HG03469 (cell line): ENCODE results near the gene BNC1.
"Not testable (repeated sequence)": the region's sequence is repeated elsewhere in the genome, so short reads cannot be mapped to it uniquely, and the experiment has no call there.

ENCODE experiments used
- ATAC-seq: cut with Tn5 transposase; IDR thresholded peaks from one replicate; pipeline ENCODE4 v1.9.1; 2021; ENCODE audit warnings: mild to moderate bottlenecking, moderate library complexity, moderate number of reproducible peaks; ENCODE audit not compliant: unreplicated experiment

Gene BNC1

GRCh38 chr15:83262181-83262580 is 22.3 kb downstream of the BNC1 start:
- not testable (repeated sequence) for ATAC-seq

DNA sequence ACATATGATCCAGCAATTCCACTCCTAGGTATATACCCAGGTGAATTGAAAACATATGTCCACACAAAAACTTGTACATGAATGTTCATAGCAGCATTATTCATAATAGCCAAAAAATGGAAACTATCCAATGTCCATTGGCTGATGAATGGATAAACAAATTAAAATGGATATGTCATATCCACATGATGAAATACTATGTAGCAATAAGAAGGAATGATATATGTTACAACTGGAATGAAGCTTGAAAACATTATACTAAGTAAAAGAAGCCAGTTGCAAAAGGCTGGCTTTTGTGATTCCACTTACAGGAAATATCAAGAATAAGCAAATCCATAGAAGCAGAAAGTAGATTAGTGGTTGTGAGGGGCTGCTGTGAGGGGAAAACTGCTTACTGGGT is 33.7 kb downstream of the BNC1 start:
- ATAC-seq = no peak

DNA sequence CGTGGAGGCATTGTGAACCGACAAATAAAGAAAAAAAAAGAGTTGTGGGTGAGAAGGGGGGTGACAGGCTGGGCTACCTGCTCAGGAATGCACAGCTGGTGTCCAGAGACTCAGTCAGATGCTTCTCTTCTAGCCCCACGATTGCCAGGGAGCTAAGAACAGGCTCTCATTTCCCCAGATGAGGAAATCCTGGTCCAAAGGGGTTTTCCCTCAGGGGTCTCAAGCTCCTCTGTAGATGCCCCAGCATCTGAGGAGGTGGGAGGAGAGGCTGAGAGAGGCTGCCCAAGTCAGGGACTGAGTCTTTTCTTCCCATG is 35.5 kb downstream of the BNC1 start:
- no peak for ATAC-seq

DNA sequence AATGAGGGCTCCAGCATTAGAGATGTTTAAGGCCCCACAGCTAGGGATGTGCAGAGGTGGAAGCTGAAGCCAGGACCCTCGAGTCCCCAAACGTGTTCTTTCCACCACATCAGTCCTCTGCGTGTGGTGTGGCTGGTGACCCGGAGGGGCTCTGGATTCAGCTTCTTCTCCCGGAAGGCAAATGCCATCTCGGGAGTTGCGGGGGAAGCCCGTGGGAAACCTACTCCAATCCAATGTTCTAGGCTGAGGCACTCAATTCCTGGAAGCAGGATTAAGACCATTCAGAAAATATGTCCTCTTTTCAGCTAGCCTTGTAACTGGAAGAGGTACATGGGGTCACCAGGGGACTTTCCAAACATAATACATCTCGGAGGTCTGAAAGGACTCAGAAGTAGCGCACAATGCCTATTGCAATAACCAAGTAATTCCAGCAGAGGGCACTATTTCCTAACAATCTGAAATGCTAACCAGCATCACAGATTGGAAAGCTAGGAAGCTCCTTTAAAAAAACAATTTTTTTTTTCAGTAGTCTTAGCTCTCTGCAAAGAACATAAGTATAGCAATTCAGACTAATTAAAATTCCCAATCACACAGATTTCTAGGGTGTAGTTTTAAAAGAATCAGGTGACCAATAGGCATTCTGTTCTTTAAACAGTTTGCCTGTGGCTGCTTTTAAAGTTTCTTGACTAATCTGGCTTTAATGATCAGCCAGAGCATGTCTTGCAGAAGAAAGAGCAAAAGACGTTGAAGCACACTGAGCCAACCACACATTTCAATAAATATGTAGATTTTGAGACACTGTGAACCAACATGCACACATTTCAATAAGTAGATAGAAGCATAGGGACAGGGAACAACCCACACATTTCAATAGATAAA is 36.1 kb downstream of the BNC1 start:
- ATAC-seq = no peak

DNA sequence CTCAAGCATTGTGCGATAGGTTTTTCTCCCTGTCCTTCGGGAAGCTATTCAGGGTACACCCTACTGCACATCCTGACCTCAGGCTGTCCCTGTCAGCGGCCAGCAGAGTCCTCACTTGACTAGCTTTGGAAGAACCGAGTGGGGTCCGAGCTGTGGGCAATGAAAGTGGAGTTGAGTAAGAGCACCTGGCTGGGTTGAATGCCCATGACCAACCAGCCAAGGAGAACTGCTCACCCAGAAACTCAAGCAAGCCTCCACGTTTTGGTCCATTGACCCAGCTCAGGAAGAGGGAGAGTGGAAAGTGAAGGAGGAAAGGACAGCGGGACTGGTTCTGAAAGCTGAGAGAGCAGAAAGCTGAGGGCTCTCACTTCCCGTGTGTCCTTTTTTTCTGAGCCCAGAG is 40.8 kb downstream of the BNC1 start:
- ATAC-seq = no peak

DNA sequence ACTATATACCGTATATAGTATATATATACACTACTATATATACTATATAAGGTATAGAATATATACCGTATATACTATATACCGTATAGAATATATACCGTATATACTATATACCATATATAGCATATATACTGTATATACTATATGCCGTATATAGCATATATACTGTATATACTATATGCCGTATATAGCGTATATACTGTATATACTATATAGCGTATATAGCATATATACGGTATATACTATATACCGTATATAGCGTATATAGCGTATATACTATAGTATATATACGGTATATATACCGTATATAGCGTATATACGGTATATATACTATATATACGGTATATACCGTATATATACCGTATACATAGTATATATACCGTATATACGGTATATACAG is 54.2 kb downstream of the BNC1 start:
- ATAC-seq = no peak

DNA sequence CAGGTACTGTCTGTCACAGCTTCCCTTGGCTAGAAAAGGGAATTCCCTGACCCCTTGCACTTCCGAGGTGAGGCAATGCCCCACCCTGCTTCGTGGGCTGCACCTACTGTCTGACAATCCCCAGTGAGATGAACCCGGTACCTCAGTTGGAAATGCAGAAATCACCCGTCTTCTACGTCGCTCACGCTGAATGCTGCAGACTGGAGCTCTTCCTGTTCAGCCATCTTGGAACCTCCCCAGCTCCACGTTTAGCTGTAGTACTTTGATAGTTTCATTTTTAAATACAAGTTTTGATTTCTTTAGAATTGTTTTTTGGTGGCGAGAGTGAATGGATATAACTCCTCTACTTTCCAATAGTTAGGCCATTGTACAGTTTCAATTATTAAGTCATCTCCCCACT is 59.0 kb downstream of the BNC1 start:
- ATAC-seq = no peak

DNA sequence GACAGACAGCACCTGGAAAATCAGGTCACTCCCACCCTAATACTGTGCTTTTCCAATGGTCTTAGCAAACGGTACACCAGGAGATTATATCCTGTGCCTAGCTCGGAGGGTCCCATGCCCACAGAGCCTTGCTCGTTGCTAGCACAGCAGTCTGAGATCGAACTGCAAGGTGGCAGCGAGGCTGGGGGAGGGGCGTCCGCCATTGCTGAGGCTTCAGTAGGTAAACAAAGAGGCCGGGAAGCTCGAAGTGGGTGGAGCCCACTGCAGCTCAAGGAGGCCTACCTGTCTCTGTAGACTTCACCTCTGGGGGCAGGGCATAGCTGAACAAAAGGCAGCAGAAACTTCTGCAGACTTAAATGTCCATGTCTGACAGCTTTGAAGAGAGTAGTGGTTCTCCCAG is 62.7 kb downstream of the BNC1 start:
- not testable (repeated sequence) for ATAC-seq

DNA sequence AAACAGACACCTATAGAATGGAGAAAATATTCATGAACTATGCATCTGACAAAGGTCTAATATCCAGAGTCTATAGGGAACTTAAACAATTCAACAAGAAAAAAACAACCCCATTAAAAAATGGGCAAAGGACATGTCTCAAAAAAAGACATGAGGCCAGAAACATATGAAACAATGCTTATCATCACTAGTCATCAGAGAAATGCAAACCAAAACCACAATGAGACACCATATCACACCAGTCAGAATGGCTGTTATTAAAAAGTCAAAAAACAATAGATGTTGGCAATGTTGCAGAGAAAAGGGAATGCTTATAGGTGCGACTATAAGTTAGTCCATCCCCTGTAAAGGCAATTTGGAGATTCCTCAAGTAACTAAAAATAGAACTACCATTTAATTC is 65.4 kb downstream of the BNC1 start:
- ATAC-seq = no peak

GRCh38 chr15:83215306-83215705 is 69.2 kb downstream of the BNC1 start:
- ATAC-seq = no peak

GRCh38 chr15:83210619-83211018 is 73.8 kb downstream of the BNC1 start:
- ATAC-seq = no peak

DNA sequence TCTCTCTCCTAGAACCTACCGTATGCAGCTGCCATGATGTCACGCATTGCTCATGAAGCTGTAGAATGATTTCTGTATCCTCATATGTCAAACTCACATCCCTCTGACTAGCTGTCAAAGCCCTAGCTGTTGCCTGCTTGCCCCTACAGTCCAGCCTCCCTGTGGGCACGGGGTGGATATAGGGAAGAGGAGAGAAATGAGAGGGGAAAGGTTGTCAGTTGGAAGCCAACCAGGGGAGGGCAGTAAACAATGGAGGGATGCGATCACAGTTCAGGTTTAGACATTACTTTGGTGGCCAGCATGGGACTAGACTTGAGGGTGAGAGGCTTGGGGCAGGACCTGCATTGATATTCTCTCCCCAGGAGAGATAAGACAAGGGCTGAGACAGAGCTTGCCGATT is 75.1 kb downstream of the BNC1 start:
- no peak for ATAC-seq

DNA sequence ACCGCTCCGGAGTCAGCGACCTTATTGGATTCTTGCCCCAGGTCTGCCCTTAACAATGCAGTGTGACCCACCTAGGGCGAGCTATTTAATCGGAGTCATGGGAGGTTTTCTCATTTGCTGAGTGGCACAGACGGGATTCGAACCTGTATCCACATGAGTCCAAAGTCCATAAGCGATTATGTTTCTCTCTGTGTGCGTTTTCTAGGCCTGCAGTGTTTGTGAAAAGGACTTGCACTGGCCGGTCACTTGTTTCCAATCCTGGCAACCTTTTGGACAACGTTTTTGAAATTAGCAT is 76.2 kb downstream of the BNC1 start:
- ATAC-seq = no peak

- ATAC-seq = no peak
These were observed 76.7 kb downstream of the BNC1 start, which contains the start of gene HDGFL3 for GRCh38 chr15:83207660-83208366. HDGFL3 (minus strand) TSS chr15:83207823; CDS start chr15:83207414, 409 bp downstream.

DNA sequence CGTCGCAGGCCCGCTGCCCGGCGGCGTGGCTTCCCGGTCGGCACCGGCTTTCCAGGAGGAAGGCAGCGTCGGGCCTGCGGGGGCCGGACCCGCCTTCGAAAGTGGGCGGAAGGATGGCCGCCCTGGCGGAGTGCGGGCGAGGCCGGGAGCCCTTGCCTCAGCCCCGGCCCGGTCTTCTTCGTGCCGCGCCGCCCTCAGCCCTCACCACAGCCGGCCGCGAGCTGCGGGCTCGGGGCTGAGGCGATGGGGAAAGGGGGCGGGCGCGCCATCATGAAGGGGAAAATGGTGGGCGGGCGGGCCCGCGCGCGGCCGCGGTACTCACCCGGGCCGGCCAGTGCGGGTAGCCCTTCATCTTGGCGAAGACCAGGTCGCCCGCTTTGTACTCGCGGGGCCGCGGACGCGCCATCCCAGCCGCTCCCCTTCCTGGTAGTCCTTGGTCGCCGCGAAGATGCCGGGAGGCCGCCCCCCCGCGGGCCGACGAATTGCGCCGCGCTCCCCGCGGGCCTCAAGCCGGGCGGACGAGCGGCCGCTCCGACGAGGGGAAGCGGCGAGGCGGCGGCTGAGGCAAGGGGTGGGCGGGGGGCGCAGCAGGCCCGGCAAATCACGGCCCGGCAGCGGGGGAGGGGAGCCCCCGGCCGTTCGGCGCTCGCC is 77.3 kb downstream of the BNC1 start:
- no peak for ATAC-seq

- ATAC-seq = no peak
These were observed 77.9 kb downstream of the BNC1 start for GRCh38 chr15:83206526-83207008.
